ENCODE data around the gene BDKRB2. TPM values are rescaled to one million over a fixed set of nuclear protein-coding genes. Genes with fewer than 3 reads are reported as not detected.

BDKRB2 gene
- total and polyA plus RNA-seq, 2 of the 8 experiments (the other 6 are each of a cell fraction or from before 2014, with no cell fraction given), result 0.13 to 0.21 TPM

- Histone ChIP-seq H3K23ac (ENCODE audit: insufficient read length) (no peak overlapping the region), H3K79me2 (ENCODE audit: control insufficient read depth in 1 of 2, insufficient read depth in 2 of 2, low read length in 2 of 2) (no peaks in the 10 kb centered on the region), H2AFZ (ENCODE audit: low read length) (no peak overlapping the region), H3K36me3 (ENCODE audit: control insufficient read depth in 2 of 4, insufficient read depth in 4 of 4, low read length in 3 of 4) (no peaks in the 10 kb centered on the region), H3K4me1 (replicated peaks in 1 of 4; ENCODE audit: control insufficient read depth in 3 of 4, insufficient read depth in 4 of 4, low read length in 3 of 4) (no peaks in the 10 kb centered on the region), H3K56ac (replicated peaks; ENCODE audit: insufficient read length, low read depth, low read length) (no peak overlapping the region), H2BK5ac (ENCODE audit: low read depth, low read length) (no peak overlapping the region), H2BK120ac (replicated peaks; ENCODE audit: low read depth, low read length) (no peak overlapping the region), H3K18ac (ENCODE audit: extremely low read depth, low read length) (no peak overlapping the region), H3K9ac (replicated peaks in 1 of 4; ENCODE audit: extremely low read depth in 1 of 4, low read depth in 3 of 4, low read length in 3 of 4) (no peak overlapping the region), H2BK15ac (ENCODE audit: low read length) (0 out of 2 replicates have a peak overlapping the region, but pooled peaks have one; percentile 61), H3K27me3 (replicated peaks in 1 of 4; ENCODE audit: control insufficient read depth in 3 of 4, extremely low read depth in 1 of 4, insufficient read depth in 3 of 4, low read length in 3 of 4) (no peaks in the 10 kb centered on the region; a peak in 1 of 7 replicates), H3K4me2 (ENCODE audit: insufficient read depth in 1 of 2, low read depth in 2 of 2, low read length in 2 of 2) (no peak overlapping the region), H3K27ac (ENCODE audit: low read depth, low read length) (no peak overlapping the region), H4K8ac (ENCODE audit: extremely low read depth, insufficient read depth, low read length) (no peak overlapping the region), H2AK5ac (ENCODE audit: low read depth, low read length) (no peak overlapping the region), H2BK20ac (ENCODE audit: low read length) (no peak overlapping the region), H4K91ac (replicated peaks; ENCODE audit: insufficient read length, low read length) (no peak overlapping the region), H3K79me1 (ENCODE audit: low read depth, low read length) (no peaks in the 10 kb centered on the region), H3K23me2 (ENCODE audit: low read depth, low read length) (no peaks in the 10 kb centered on the region), H3K14ac (ENCODE audit: insufficient read length) (no peak overlapping the region), H3K9me3 (ENCODE audit: insufficient read depth in 2 of 2, low read depth in 1 of 2, low read length in 1 of 2) (no peaks in the 10 kb centered on the region), H3K4me3 (ENCODE audit: extremely low read depth in 1 of 4, insufficient read depth in 2 of 4, low read depth in 3 of 4, low read length in 4 of 4) (no peak overlapping the region), H3K4ac (replicated peaks; ENCODE audit: insufficient read length, low read depth, low read length) (no peak overlapping the region), H4K5ac (ENCODE audit: insufficient read length, low read depth, low read length) (no peak overlapping the region), H2BK12ac (ENCODE audit: low read depth, low read length) (no peak overlapping the region), H4K20me1 (replicated peaks in 1 of 2; ENCODE audit: control insufficient read depth in 1 of 2, insufficient read depth in 2 of 2, low read length in 2 of 2) (no peaks in the 10 kb centered on the region)
- WGBS, 2 experiments (ENCODE audit: extremely low coverage in 1 of 2, insufficient coverage in 1 of 2, insufficient read length in 1 of 2, insufficient replicate concordance in 2 of 2, low coverage in 1 of 2, low lambda C conversion rate in 2 of 2, missing lambda C conversion rate in 1 of 2), result 87% methylated on average over 10 of the region's 10 CpGs; no CpG with 5 or more reads in 1 of the 2 experiments
- DNase-seq (ENCODE audit: low read depth in 1 of 2, low spot score in 2 of 2), result no peak
- POLR2A ChIA-PET (ENCODE audit: partially characterized antibody), result no interaction called here
- CTCF ChIA-PET (ENCODE audit: partially characterized antibody), result interaction anchor here (0.7 to 0.9 kb wide), 2 partner anchors 8 to 91 kb away, joined by 3 to 5 read pairs; no protein-coding TSS in a partner anchor
- FAIRE-seq, result no peak
- TF ChIP-seq MAFK (IDR thresholded peaks at IDR 0.05; ENCODE audit: low read depth, low read length) (no peak), SIRT6 (IDR thresholded peaks at IDR 0.05; ENCODE audit: low read length) (no peak)
Observed at GRCh38 chr14:96166461-96167223, 38.0 kb upstream of the BDKRB2 start.

All from H1 (cell line).